Subcutaneous abdominal adipose tissue (tissue), 5 donors: ENCODE data around the gene SPOP.
A peak's percentile ranks its signal among the peaks of the same experiment; 100 is the strongest.
"Not testable (repeated sequence)": the region's sequence is repeated elsewhere in the genome, so short reads cannot be mapped to it uniquely, and the experiment has no call there.

Experiments
- H3K27ac ChIP-seq: one replicate; pipeline ENCODE4 v1.7.0; 2013; ENCODE audit warnings: low read depth, mild to moderate bottlenecking, inconsistent platforms, low read length, moderate library complexity
- H3K27me3 ChIP-seq, 5 donors: one replicate each; pipeline ENCODE4 v1.7.0; 2013; ENCODE audit warnings: low read length in 5 of 5, inconsistent platforms in 1 of 5; ENCODE audit not compliant: control insufficient read depth in 5 of 5, insufficient read depth in 4 of 5
- H3K36me3 ChIP-seq, 5 donors: one replicate each; pipeline ENCODE4 v1.7.0; 2013; ENCODE audit warnings: low read length in 5 of 5; ENCODE audit not compliant: control insufficient read depth in 5 of 5, insufficient read depth in 5 of 5
- H3K4me1 ChIP-seq, 5 donors: one replicate each; pipeline ENCODE4 v1.7.0; 2013; ENCODE audit warnings: low read length in 5 of 5, mild to moderate bottlenecking in 3 of 5, moderate library complexity in 1 of 5; ENCODE audit not compliant: control insufficient read depth in 5 of 5, insufficient read depth in 5 of 5
- H3K4me3 ChIP-seq, 5 donors: one replicate each; pipeline ENCODE4 v1.7.0; 2013; ENCODE audit warnings: low read length in 5 of 5, low read depth in 1 of 5
- H3K9ac ChIP-seq, 5 donors: one replicate each; pipeline ENCODE4 v1.7.0; 2013; ENCODE audit warnings: low read length in 5 of 5, mild to moderate bottlenecking in 4 of 5, moderate library complexity in 3 of 5
- H3K9me3 ChIP-seq, 5 donors: one replicate each; pipeline ENCODE4 v1.7.0; 2013; ENCODE audit warnings: low read length in 5 of 5; ENCODE audit not compliant: control insufficient read depth in 5 of 5
- donor health status: healthy.
- donor health status: healthy.
- donor health status: healthy.
- donor health status: healthy.
- donor health status: healthy.

SPOP gene

DNA sequence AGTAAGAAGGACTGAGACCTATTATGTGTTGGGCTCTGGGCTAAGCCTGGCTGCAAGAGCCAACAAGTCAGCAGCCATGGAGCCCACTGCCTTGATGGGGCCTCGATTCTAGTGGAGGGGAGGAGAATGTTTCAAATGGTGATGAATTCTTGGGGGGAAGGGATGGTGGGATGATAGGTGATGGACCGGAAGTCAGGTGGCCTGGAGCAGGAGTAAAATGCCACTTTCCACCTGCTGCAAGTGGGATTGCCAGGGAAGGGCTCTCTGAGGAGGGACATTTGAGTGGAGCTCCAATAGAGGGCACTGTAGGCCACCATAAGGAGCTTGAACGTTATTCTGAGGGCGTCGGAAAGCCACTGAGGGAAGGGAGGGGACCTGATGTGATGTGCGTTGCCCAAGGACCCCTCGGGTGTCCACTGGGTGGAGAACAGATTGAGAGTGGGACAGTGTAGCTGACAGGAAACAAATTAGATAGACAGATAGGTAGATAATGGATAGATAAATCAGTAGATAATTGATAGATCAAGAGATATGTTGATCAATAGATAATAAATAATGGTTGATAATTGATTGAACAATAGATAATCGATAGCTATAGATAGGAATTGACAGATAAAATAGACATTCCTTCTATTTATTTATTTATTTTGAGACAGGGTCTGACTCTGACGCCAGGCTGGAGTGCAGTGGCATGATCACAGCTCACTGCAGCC lies 120.4 kb downstream of the SPOP start:
- Histone ChIP-seq H3K4me1 (peaks cover 0 to 6% (median 5%) of the 10 kb centered on the region in 5 donors), H3K27ac (no peak overlapping the region), H3K36me3 (no peaks in the 10 kb centered on the region), H3K9ac (no peak overlapping the region), H3K4me3 (no peak overlapping the region), H3K9me3 (no peaks in the 10 kb centered on the region), H3K27me3 (peaks cover 0 to 12% (median 8%) of the 10 kb centered on the region in 5 donors)

DNA sequence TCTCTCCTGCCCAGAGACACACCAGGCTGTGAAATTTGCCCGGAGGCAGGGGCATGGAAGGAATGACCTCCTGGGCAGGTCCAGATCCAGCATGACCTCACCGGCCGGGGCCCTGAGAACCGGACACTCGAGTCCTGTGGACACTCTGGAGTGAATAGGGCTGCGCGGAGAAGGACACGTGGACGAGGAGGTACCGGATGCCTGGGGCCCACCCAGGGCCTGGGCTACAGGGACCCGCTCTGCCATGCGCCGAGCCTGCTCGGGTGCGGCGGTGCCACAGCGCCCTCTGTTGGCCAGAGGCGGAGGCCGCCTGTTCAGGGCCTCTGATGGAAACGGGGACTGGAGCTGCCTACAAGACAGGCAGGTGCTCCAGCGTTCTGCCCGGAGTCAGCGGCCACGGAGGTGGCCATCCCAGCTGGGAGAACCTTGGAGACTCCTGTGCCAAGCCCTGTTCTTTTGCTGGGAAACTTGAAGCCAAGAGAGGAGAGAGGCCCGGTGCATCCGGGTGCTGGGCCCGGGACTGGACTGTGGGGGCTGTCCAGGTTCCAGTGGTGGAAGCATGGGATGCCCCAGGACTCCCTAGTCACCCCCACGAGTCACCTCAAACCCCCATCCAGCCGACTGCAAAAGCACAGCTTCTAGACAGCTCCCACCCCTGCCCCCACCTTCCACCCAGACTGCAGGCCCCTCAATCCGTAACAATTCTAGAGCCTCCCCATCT lies 121.5 kb downstream of the SPOP start:
- Histone ChIP-seq H3K9me3 (no peaks in the 10 kb centered on the region), H3K9ac (peak overlapping the region in 2 of 5 donors; percentile 30 to 37), H3K4me3 (peak overlapping the region in 2 of 5 donors; percentile 4 to 14), H3K36me3 (no peaks in the 10 kb centered on the region), H3K4me1 (peaks cover 0 to 6% (median 5%) of the 10 kb centered on the region in 5 donors), H3K27ac (no peak overlapping the region), H3K27me3 (peaks cover 0 to 12% (median 8%) of the 10 kb centered on the region in 5 donors)

DNA sequence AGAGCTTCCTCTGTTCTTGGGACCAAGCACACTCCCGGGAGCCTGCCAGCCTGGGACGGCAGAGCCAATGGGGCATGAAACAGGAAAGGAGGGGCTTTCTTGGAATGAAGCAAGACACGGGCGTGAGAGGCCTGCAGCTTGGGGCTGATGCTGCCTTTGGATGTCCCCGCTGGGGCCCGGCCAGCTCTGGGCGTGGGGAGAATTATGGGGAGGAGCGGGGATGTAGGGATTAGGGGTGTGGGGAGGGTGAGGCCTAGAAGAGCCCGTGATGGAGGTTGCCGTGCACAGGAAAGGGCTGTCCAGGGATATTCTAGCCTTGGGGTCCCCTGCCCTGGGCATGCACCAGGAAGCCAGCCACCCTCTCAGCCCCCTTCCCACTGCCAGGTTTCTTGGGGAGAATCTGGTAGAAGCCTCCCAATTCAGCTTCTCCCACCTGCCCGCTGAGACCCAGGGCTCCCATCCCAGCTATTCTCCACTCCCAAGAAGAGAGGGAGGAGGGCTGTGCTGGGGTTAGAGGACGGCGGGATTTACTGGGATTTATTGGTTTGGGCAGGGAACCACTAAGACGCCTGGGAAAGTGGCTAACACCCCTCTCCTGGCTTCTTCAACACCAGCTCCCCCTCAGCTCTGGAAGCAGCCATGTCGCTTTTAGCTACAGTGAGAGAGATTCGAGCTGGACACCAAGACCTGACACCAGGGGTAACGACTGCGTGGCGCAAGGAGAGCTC lies 122.2 kb downstream of the SPOP start:
- peak overlapping the region in 2 of 5 donors; percentile 30 to 37 for H3K9ac ChIP-seq
- peaks cover 0 to 12% (median 8%) of the 10 kb centered on the region in 5 donors for H3K27me3 ChIP-seq
- H3K4me3 ChIP-seq: peak overlapping the region in 1 of 5 donors; percentile 14
- H3K4me1 ChIP-seq: peaks cover 0 to 6% (median 5%) of the 10 kb centered on the region in 5 donors
- no peaks in the 10 kb centered on the region for H3K36me3 ChIP-seq
- H3K9me3 ChIP-seq: no peaks in the 10 kb centered on the region
- H3K27ac ChIP-seq: no peak overlapping the region

DNA sequence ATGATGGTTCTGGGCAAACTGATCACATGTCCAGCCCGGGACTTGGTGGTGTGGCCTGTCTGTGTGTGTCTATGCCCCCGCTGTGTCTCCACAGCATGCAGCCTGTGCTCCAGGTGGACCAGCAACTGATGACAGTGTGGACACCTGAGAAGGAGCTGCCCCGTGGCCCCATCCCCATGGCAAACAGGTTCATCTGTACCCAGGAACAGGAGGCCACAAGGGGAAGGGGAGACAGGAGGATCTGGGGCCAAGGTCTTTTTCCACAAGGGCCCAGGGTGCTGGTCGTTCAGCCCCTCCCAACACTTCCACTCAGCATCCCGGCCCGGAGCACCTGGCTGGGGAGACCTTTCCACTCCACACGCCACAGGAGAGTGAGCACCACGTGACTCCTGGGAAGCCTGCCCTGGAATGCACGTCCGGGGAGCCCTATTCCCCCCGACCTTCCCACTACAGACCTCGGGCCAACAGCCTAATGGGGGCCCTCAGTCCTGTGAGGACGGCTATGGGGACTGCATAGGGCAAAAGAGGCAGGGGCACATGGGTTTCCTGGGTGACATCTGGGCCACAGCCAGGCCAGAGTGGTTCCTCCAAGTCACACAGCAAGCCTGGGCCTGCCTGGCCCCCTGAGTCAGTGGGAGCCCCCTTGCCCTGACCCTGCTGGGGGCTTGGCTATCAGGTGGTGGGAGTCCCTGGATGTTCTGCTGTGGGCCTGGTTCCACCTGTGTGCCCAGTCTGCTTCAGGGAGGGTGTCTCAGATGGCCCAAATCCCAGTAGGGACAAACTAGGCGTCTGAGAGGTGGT lies 123.0 kb downstream of the SPOP start:
- no peak overlapping the region for H3K9ac ChIP-seq
- H3K27me3 ChIP-seq: peaks cover 0 to 14% (median 8%) of the 10 kb centered on the region in 5 donors
- no peaks in the 10 kb centered on the region for H3K36me3 ChIP-seq
- H3K27ac ChIP-seq: no peak overlapping the region
- H3K9me3 ChIP-seq: no peaks in the 10 kb centered on the region
- H3K4me3 ChIP-seq: no peak overlapping the region
- peaks cover 0 to 6% (median 5%) of the 10 kb centered on the region in 5 donors for H3K4me1 ChIP-seq

GRCh38 chr17:49553676-49554335 lies 124.1 kb downstream of the SPOP start:
- Histone ChIP-seq H3K27ac (no peak overlapping the region), H3K36me3 (no peaks in the 10 kb centered on the region), H3K9me3 (no peaks in the 10 kb centered on the region)

GRCh38 chr17:49552070-49552751 lies 125.7 kb downstream of the SPOP start:
- Histone ChIP-seq H3K4me1 (peaks cover 0 to 15% (median 11%) of the 10 kb centered on the region in 5 donors), H3K9me3 (no peaks in the 10 kb centered on the region), H3K27ac (no peak overlapping the region), H3K4me3 (no peak overlapping the region), H3K36me3 (no peaks in the 10 kb centered on the region), H3K9ac (no peak overlapping the region), H3K27me3 (peaks cover 0 to 13% (median 10%) of the 10 kb centered on the region in 5 donors)

More at GRCh38 chr17:49553676-49554335, 124.1 kb downstream of the SPOP start:
- H3K9ac ChIP-seq: no peak overlapping the region
- peaks cover 0 to 14% (median 8%) of the 10 kb centered on the region in 5 donors for H3K27me3 ChIP-seq
- H3K4me3 ChIP-seq: no peak overlapping the region
- peaks cover 0 to 6% (median 5%) of the 10 kb centered on the region in 5 donors for H3K4me1 ChIP-seq

DNA sequence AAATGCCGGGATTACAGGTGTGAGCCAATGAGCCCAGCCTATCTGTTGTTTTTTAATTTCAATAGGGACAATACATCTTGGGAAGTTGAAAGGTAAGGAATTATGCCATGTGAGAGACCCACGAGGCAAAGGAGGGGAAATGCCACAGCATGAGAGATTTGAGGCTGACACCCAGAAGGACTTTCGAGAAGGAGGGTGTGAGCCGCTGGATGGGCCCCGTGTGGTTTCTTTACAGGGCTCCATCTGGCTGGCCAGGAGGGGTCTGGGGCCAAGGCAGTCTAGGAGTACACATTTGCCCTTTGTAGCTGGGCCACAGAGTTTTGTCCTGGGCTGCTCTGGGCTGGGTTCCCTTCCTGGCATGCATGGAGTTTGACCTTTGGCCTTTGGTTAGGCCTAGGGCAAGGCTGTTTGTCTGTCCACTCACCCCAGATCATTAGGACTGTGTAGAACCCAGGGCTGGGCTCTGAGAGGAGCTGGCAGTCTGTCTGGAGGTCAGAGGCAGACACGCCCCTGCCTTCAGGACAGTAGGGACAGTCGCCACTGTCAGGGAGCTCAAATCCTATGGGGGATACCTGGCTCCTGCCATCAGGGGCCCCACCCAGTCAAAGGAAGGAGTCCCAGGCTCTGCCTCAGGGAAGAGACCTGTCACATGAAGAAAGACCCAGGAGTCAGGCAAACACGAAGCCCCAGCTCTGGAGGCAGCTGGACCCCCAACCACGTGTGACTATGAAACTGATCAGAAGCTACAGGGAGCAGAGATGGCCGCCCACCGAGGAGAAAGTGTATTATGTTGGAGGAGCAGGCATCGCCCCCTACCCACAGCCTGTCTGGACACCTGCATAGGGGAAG lies 126.5 kb downstream of the SPOP start:
- Histone ChIP-seq H3K4me1 (peaks cover 0 to 14% (median 10%) of the 10 kb centered on the region in 5 donors), H3K4me3 (no peak overlapping the region), H3K9me3 (no peaks in the 10 kb centered on the region), H3K27ac (no peak overlapping the region), H3K27me3 (peaks cover 0 to 15% (median 10%) of the 10 kb centered on the region in 5 donors), H3K36me3 (no peaks in the 10 kb centered on the region), H3K9ac (no peak overlapping the region)

DNA sequence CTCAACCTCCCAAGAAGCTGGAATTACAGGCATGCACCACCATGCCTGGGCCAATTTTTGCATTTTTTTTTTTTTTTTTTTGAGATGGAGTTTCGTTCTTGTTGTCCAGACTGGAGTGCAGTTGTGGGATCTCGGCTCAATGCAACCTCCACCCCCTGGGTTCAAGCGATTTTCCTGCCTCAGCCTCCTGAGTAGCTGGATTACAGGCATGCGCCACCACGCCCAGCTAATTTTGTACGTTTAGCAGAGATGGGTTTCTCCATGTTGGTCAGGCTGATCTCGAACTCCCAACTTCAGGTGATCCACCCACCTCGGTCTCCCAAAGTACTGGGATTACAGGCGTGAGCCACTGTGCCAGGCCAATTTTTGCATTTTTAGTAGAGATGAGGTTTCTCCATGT lies 127.1 kb downstream of the SPOP start:
- H3K9me3 ChIP-seq, H3K4me1 ChIP-seq, H3K27ac ChIP-seq, H3K9ac ChIP-seq, H3K4me3 ChIP-seq, H3K36me3 ChIP-seq: not testable (repeated sequence)
- H3K27me3 ChIP-seq: peaks cover 0 to 17% (median 12%) of the 10 kb centered on the region in 5 donors
